SK-N-SH (cell line): ENCODE measurements around the gene MAPK14. TPM values are rescaled to one million over a fixed set of nuclear protein-coding genes. Genes with fewer than 3 reads are reported as not detected.
"Not testable (repeated sequence)": the region's sequence is repeated elsewhere in the genome, so short reads cannot be mapped to it uniquely, and the experiment has no call there.

Source experiments
- CTCF ChIA-PET: fragments of 300-600, 350-600 bp; formaldehyde crosslinking; extraction: SDS; loops from one replicate; lab custom pipeline; 2021; lab: Yijun Ruan, JAX
- POLR2A ChIA-PET: fragments of 350-600 bp; sonication (Branson Sonifier 250); formaldehyde crosslinking; extraction: SDS; loops from one replicate; lab custom pipeline; 2020; ENCODE audit warnings: antibody characterized with exemption, inconsistent platforms; lab: Yijun Ruan, JAX
- DNase-seq: peaks from one replicate; pipeline ENCODE4 v3.0.0; 2012
- H2AFZ ChIP-seq: fragments of 200-600 bp; sonication (generic); 2 replicates; pipeline ENCODE4 v1.8.1; 2016; ENCODE audit warnings: antibody characterized with exemption, mild to moderate bottlenecking, low read depth
- H3F3A ChIP-seq: fragments of 200-600 bp; sonication (generic); replicated peaks from 2 replicates; pipeline ENCODE3; 2016; ENCODE audit warnings: antibody characterized with exemption, mild to moderate bottlenecking; ENCODE audit not compliant: insufficient read depth
- H3K27ac ChIP-seq, 2 experiments: fragments of 200-500 bp in 1 of 2; fragments of 200-600 bp in 1 of 2; sonication (Bioruptor generic) in 1 of 2; sonication (generic), shearing (Covaris generic) in 1 of 2; 2 replicates each; pipeline versions ENCODE4 v1.5.1 to v1.6.1; 2014 to 2016; ENCODE audit warnings: low read depth in 2 of 2, inconsistent platforms in 1 of 2, low read length in 1 of 2, mild to moderate bottlenecking in 1 of 2, mixed read lengths in 1 of 2
- H3K27me3 ChIP-seq: fragments of 200-600 bp; sonication (generic), shearing (Covaris generic); 2 replicates; pipeline ENCODE4 v1.6.1; 2016; ENCODE audit warnings: mixed run types; ENCODE audit not compliant: insufficient read depth
- H3K36me3 ChIP-seq, 2 experiments: fragments of 200-500 bp in 1 of 2; fragments of 200-600 bp in 1 of 2; sonication (Bioruptor generic) in 1 of 2; sonication (generic) in 1 of 2; replicated peaks in 1 of 2; 2 replicates each; pipeline versions ENCODE3 to v1.5.1; 2014 to 2016; ENCODE audit warnings: low read length in 1 of 2, mild to moderate bottlenecking in 1 of 2; ENCODE audit not compliant: insufficient read depth in 2 of 2, control insufficient read depth in 1 of 2
- H3K4me1 ChIP-seq, 2 experiments: fragments of 200-500 bp in 1 of 2; fragments of 200-600 bp in 1 of 2; sonication (Bioruptor generic) in 1 of 2; sonication (generic), shearing (Covaris generic) in 1 of 2; 2 replicates each; pipeline versions ENCODE4 v1.5.1 to v1.6.1; 2014 to 2016; ENCODE audit warnings: low read depth in 1 of 2, low read length in 1 of 2, mixed run types in 1 of 2; ENCODE audit not compliant: insufficient read depth in 2 of 2, control insufficient read depth in 1 of 2
- H3K4me2 ChIP-seq: fragments of 200-600 bp; sonication (generic), shearing (Covaris generic); 2 replicates; pipeline ENCODE4 v1.6.1; 2017; ENCODE audit warnings: mixed run types
- H3K4me3 ChIP-seq, 2 experiments: fragments of 200-500 bp in 1 of 2; fragments of 200-600 bp in 1 of 2; sonication (Bioruptor generic) in 1 of 2; sonication (generic), shearing (Covaris generic) in 1 of 2; 2 replicates each; pipeline versions ENCODE4 v1.5.1 to v1.8.1; 2014 to 2016; ENCODE audit warnings: low read depth in 2 of 2, inconsistent platforms in 1 of 2, low read length in 1 of 2, mild to moderate bottlenecking in 1 of 2, mixed read lengths in 1 of 2, moderate library complexity in 1 of 2
- H3K79me2 ChIP-seq: fragments of 200-600 bp; sonication (generic); 2 replicates; pipeline ENCODE4 v1.8.1; 2017; ENCODE audit warnings: mild to moderate bottlenecking; ENCODE audit not compliant: insufficient read depth
- H3K9ac ChIP-seq: fragments of 200-600 bp; sonication (generic); 2 replicates; pipeline ENCODE4 v1.6.1; 2017; ENCODE audit warnings: mixed run types
- H3K9me2 ChIP-seq: fragments of 200-600 bp; sonication (generic); 2 replicates; pipeline ENCODE4 v1.6.1; 2017; ENCODE audit warnings: mixed run types
- H3K9me3 ChIP-seq: fragments of 200-600 bp; sonication (generic); 2 replicates; pipeline ENCODE4 v1.6.1; 2017; ENCODE audit warnings: mixed run types, mild to moderate bottlenecking, moderate library complexity
- H4K20me1 ChIP-seq: fragments of 200-600 bp; sonication (generic); 2 replicates; pipeline ENCODE4 v1.6.1; 2017; ENCODE audit warnings: mild to moderate bottlenecking, mixed run types; ENCODE audit not compliant: insufficient read depth
- FOSL2 ChIP-seq: IDR thresholded peaks from 2 replicates; pipeline ENCODE4 v1.4.0; 2012; ENCODE audit warnings: low read depth, mild to moderate bottlenecking, moderate library complexity, borderline replicate concordance
- RFX5 ChIP-seq: IDR thresholded peaks from 2 replicates; pipeline ENCODE4 v1.6.1; 2012; ENCODE audit warnings: mild to moderate bottlenecking, improper control_type of control experiment, low read length
- TAF1 ChIP-seq: IDR thresholded peaks from 2 replicates; pipeline ENCODE4 v1.6.1; 2012; ENCODE audit warnings: low read depth, mild to moderate bottlenecking, low read length, moderate library complexity, borderline replicate concordance
- TCF12 ChIP-seq: IDR thresholded peaks from 2 replicates; pipeline ENCODE4 v1.4.0; 2012
- ZBTB33 ChIP-seq: IDR thresholded peaks from 2 replicates; pipeline ENCODE4 v1.4.0; 2012; ENCODE audit warnings: low read depth, borderline replicate concordance
- WGBS: methylation state at CpG from one replicate; pipeline ENCODE4 v1.1.6; 2017; ENCODE audit warnings: low lambda C conversion rate; 5-methylcytosine and 5-hydroxymethylcytosine counted together
- polyA plus RNA-seq, 3 experiments: library from polyadenylated mRNA; depleted of rRNA; stranded (reverse); fragments of >200 nt; gene quantifications; 2 replicates each; pipeline ENCODE4 v1.2.3, GENCODE V29; 2012
- TF ChIP-seq, protein P1 (sequence below): IDR thresholded peaks from 2 replicates; pipeline ENCODE4 v1.4.0; 2012; ENCODE audit warnings: low read depth, borderline replicate concordance
- TF ChIP-seq, protein P2 (sequence below): fragments of 150-350 bp; IDR thresholded peaks from 2 replicates; pipeline ENCODE4 v1.6.1; 2017; ENCODE audit warnings: antibody characterized with exemption, low read length, low read depth, borderline replicate concordance
- TF ChIP-seq, protein P3 (sequence below): fragments of 200-600 bp; sonication (generic); IDR thresholded peaks from 2 replicates; pipeline ENCODE4 v1.6.1; 2017; ENCODE audit warnings: antibody characterized with exemption, mild to moderate bottlenecking, moderate library complexity

MAPK14 gene
- polyA plus RNA-seq, 1 of the 3 experiments (the other 2 are of a cell fraction), result 19.8 TPM

DNA sequence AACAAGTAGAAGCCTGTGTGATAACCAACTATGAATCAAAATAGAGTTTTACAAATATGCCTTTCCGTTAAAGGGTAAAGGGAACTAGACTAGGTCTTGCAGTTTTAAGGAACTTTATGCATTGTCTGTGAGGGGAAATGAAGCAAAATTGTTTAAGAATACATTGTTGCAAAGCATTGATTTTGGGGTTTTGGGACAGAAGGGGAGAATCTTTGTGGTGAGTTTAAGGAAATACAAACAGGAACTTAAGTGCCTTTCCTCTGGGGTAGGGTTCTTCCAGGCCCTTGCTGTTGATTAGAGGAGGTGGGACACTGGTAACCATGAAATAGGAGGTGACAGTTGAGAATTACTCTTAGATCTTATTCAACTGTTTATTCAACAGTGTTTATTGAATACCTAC lies 4.7 kb downstream of the MAPK14 start:
- Histone ChIP-seq H3K36me3 (no peaks in the 10 kb centered on the region), H4K20me1 (peaks cover 51% of the 10 kb centered on the region), H3K4me3 (no peak overlapping the region), H3K4me1 (no peaks in the 10 kb centered on the region; a peak in 3 of 4 replicates), H3K27me3 (no peaks in the 10 kb centered on the region), H3K27ac (no peak overlapping the region), H3K9me3 (no peaks in the 10 kb centered on the region), H3K9ac (no peak overlapping the region), H3K79me2 (peaks cover 96% of the 10 kb centered on the region), H3K4me2 (no peak overlapping the region), H3K9me2 (no peaks in the 10 kb centered on the region), H2AFZ (no peak overlapping the region), H3F3A (peaks cover 8% of the 10 kb centered on the region)
- no peak for DNase-seq
- TF ChIP-seq, protein P1, sequence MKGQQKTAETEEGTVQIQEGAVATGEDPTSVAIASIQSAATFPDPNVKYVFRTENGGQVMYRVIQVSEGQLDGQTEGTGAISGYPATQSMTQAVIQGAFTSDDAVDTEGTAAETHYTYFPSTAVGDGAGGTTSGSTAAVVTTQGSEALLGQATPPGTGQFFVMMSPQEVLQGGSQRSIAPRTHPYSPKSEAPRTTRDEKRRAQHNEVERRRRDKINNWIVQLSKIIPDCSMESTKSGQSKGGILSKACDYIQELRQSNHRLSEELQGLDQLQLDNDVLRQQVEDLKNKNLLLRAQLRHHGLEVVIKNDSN, result no peak
- TF ChIP-seq, protein P2, sequence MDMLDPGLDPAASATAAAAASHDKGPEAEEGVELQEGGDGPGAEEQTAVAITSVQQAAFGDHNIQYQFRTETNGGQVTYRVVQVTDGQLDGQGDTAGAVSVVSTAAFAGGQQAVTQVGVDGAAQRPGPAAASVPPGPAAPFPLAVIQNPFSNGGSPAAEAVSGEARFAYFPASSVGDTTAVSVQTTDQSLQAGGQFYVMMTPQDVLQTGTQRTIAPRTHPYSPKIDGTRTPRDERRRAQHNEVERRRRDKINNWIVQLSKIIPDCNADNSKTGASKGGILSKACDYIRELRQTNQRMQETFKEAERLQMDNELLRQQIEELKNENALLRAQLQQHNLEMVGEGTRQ, result no peak
- TF ChIP-seq TCF12 (no peak), TAF1 (no peak)
- TF ChIP-seq, protein P3, sequence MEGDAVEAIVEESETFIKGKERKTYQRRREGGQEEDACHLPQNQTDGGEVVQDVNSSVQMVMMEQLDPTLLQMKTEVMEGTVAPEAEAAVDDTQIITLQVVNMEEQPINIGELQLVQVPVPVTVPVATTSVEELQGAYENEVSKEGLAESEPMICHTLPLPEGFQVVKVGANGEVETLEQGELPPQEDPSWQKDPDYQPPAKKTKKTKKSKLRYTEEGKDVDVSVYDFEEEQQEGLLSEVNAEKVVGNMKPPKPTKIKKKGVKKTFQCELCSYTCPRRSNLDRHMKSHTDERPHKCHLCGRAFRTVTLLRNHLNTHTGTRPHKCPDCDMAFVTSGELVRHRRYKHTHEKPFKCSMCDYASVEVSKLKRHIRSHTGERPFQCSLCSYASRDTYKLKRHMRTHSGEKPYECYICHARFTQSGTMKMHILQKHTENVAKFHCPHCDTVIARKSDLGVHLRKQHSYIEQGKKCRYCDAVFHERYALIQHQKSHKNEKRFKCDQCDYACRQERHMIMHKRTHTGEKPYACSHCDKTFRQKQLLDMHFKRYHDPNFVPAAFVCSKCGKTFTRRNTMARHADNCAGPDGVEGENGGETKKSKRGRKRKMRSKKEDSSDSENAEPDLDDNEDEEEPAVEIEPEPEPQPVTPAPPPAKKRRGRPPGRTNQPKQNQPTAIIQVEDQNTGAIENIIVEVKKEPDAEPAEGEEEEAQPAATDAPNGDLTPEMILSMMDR, result no peak
- ChIA-PET POLR2A (no interaction called here), CTCF (interaction anchor here (2.5 kb wide), 1 partner anchor 63 kb away, joined by 23 read pairs; no protein-coding TSS in a partner anchor)
- 93% methylated on average over 1 of the region's 1 CpG for WGBS

- H3K9me2 ChIP-seq, H3K9me3 ChIP-seq, H3K4me3 ChIP-seq, H3K4me1 ChIP-seq, H3K4me2 ChIP-seq, DNase-seq, POLR2A ChIA-PET, H3K9ac ChIP-seq, H2AFZ ChIP-seq, H3K36me3 ChIP-seq, H3K27ac ChIP-seq, H3F3A ChIP-seq, H3K27me3 ChIP-seq: not testable (repeated sequence)
- H3K79me2 ChIP-seq, result peaks cover 100% of the 10 kb centered on the region
- CTCF ChIA-PET, result interaction anchor here (1.1 to 2.5 kb wide), 4 partner anchors 36 to 66 kb away, joined by 3 to 23 read pairs (median 5); no protein-coding TSS in a partner anchor
- WGBS, result 97% methylated on average over 10 of the region's 10 CpGs
- H4K20me1 ChIP-seq, result peaks cover 60% of the 10 kb centered on the region
Observed at GRCh38 chr6:36033144-36033543, 5.5 kb downstream of the MAPK14 start.

DNA sequence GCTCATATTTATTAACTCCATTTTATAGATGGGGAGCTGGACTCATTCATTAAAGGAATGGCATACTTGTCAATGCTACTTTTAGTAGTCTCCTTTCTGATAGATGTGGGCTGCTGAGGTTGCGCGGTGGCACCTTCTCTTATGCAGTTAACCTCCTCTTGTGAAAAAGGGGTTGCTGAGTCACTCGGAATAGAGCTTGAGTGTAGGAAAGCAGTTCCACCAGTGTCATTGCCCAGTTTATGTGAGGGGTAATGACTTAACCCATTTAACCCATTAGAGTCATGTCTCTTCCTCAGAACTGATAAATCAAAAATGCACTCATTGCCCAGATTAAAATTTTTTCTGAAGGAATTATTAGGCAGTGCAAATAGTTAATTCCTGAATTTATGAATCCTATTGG lies 6.3 kb downstream of the MAPK14 start:
- Histone ChIP-seq H3K4me1 (no peaks in the 10 kb centered on the region; a peak in 3 of 4 replicates), H3K9ac (no peak overlapping the region), H3K27me3 (no peaks in the 10 kb centered on the region), H4K20me1 (peaks cover 66% of the 10 kb centered on the region), H3K9me2 (no peaks in the 10 kb centered on the region), H3K4me3 (no peak overlapping the region), H2AFZ (no peak overlapping the region), H3K27ac (no peak overlapping the region), H3K79me2 (peaks cover 100% of the 10 kb centered on the region), H3K36me3 (no peaks in the 10 kb centered on the region), H3K4me2 (no peak overlapping the region), H3K9me3 (no peaks in the 10 kb centered on the region), H3F3A (peaks cover 6% of the 10 kb centered on the region)
- no peak for DNase-seq
- CTCF ChIA-PET, result interaction anchor here (1.1 to 2.5 kb wide), 4 partner anchors 35 to 65 kb away, joined by 3 to 23 read pairs (median 5); no protein-coding TSS in a partner anchor
- WGBS, result 93% methylated on average over 3 of the region's 3 CpGs
- no peak for TF ChIP-seq FOSL2
- no peak for TF ChIP-seq RFX5
- TF ChIP-seq ZBTB33, result no peak
- POLR2A ChIA-PET, result no interaction called here
